ENCODE results near the gene SERTAD2.

Gene SERTAD2

GRCh38 chr2:64672708-64673107, 19.0 kb upstream of the SERTAD2 start:
- DNase-seq, result no peak

- no peak for DNase-seq
These were observed 16.3 kb upstream of the SERTAD2 start for GRCh38 chr2:64670047-64670446.

- no peak for DNase-seq
These were observed 15.6 kb upstream of the SERTAD2 start for GRCh38 chr2:64669288-64669687.

GRCh38 chr2:64668542-64668941, 14.8 kb upstream of the SERTAD2 start:
- no peak for DNase-seq

- no peak for DNase-seq
These were observed 13.8 kb upstream of the SERTAD2 start for GRCh38 chr2:64667535-64667934.

GRCh38 chr2:64666810-64667438, 13.2 kb upstream of the SERTAD2 start:
- DNase-seq, result no peak

- DNase-seq, result no peak
These were observed 12.0 kb upstream of the SERTAD2 start for GRCh38 chr2:64665709-64666108.

GRCh38 chr2:64663402-64663801, 9.7 kb upstream of the SERTAD2 start:
- DNase-seq, result no peak

GRCh38 chr2:64661741-64662169, 8.0 kb upstream of the SERTAD2 start:
- no peak for DNase-seq

GRCh38 chr2:64659252-64659651, 5.5 kb upstream of the SERTAD2 start:
- no peak for DNase-seq

- no peak for DNase-seq
These were observed 4.6 kb upstream of the SERTAD2 start for GRCh38 chr2:64658269-64658668.

- no peak for DNase-seq
These were observed 3.7 kb upstream of the SERTAD2 start for GRCh38 chr2:64657411-64657810.

- DNase-seq, result no peak
These were observed 2.7 kb upstream of the SERTAD2 start for GRCh38 chr2:64656379-64656778.

- DNase-seq, result no peak
These were observed 2.2 kb upstream of the SERTAD2 start for GRCh38 chr2:64655873-64656272.

GRCh38 chr2:64655018-64655664, 1.4 kb upstream of the SERTAD2 start:
- DNase-seq, result no peak

GRCh38 chr2:64654063-64654811, 524 bp upstream of the SERTAD2 start:
- peak in 8 of 14 donors; percentile 54 to 88 (median 79) for DNase-seq

- peak in 6 of 14 donors; percentile 10 to 40 (median 18) for DNase-seq
These were observed 1.2 kb downstream of the SERTAD2 start for GRCh38 chr2:64652231-64653108.

- no peak for DNase-seq
These were observed 2.1 kb downstream of the SERTAD2 start for GRCh38 chr2:64651590-64651989.

- DNase-seq, result no peak
These were observed 2.9 kb downstream of the SERTAD2 start for GRCh38 chr2:64650722-64651338.

GRCh38 chr2:64650296-64650695, 3.4 kb downstream of the SERTAD2 start:
- no peak for DNase-seq

GRCh38 chr2:64649626-64650025, 4.1 kb downstream of the SERTAD2 start:
- peak in 4 of 14 donors; percentile 16 to 32 (median 22) for DNase-seq

GRCh38 chr2:64649013-64649484, 4.7 kb downstream of the SERTAD2 start:
- no peak for DNase-seq

All from C1 segment of cervical spinal cord (tissue), 14 donors.